ENCODE data around the gene SZRD1.

The SZRD1 gene

GRCh38 chr1:16391411-16391810, 24.4 kb downstream of the SZRD1 start:
- peaks cover 51% of the 10 kb centered on the region for H3K4me1 Mint-ChIP-seq
- no peak overlapping the region for H3K4me3 Mint-ChIP-seq
- H3K36me3 Mint-ChIP-seq (ENCODE audit: low read depth), result peaks cover 38% of the 10 kb centered on the region
- TF ChIP-seq, protein P1, sequence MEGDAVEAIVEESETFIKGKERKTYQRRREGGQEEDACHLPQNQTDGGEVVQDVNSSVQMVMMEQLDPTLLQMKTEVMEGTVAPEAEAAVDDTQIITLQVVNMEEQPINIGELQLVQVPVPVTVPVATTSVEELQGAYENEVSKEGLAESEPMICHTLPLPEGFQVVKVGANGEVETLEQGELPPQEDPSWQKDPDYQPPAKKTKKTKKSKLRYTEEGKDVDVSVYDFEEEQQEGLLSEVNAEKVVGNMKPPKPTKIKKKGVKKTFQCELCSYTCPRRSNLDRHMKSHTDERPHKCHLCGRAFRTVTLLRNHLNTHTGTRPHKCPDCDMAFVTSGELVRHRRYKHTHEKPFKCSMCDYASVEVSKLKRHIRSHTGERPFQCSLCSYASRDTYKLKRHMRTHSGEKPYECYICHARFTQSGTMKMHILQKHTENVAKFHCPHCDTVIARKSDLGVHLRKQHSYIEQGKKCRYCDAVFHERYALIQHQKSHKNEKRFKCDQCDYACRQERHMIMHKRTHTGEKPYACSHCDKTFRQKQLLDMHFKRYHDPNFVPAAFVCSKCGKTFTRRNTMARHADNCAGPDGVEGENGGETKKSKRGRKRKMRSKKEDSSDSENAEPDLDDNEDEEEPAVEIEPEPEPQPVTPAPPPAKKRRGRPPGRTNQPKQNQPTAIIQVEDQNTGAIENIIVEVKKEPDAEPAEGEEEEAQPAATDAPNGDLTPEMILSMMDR (IDR thresholded peaks at IDR 0.05), result no peak
- H3K27me3 Mint-ChIP-seq (ENCODE audit: low read depth, poor library complexity), result no peaks in the 10 kb centered on the region
- H3K27ac Mint-ChIP-seq, result peak overlapping the region; percentile 37
- H3K9me3 Mint-ChIP-seq, result no peaks in the 10 kb centered on the region
- no peak for DNase-seq

- H3K4me3 Mint-ChIP-seq, result no peak overlapping the region
- DNase-seq, result no peak
- H3K36me3 Mint-ChIP-seq (ENCODE audit: low read depth), result peaks cover 28% of the 10 kb centered on the region
- H3K27me3 Mint-ChIP-seq (ENCODE audit: low read depth, poor library complexity), result no peaks in the 10 kb centered on the region
- H3K9me3 Mint-ChIP-seq, result no peaks in the 10 kb centered on the region
- H3K4me1 Mint-ChIP-seq, result peaks cover 46% of the 10 kb centered on the region
- TF ChIP-seq, protein P1 (IDR thresholded peaks at IDR 0.05), result no peak
- peak overlapping the region; percentile 89 for H3K27ac Mint-ChIP-seq
Measured at GRCh38 chr1:16392740-16393569, 25.9 kb downstream of the SZRD1 start.

GRCh38 chr1:16393570-16394521, 26.8 kb downstream of the SZRD1 start:
- H3K27ac Mint-ChIP-seq, result peak overlapping the region; percentile 77
- H3K4me1 Mint-ChIP-seq, result peaks cover 46% of the 10 kb centered on the region
- no peak for DNase-seq
- no peaks in the 10 kb centered on the region for H3K9me3 Mint-ChIP-seq
- H3K27me3 Mint-ChIP-seq (ENCODE audit: low read depth, poor library complexity), result no peaks in the 10 kb centered on the region
- TF ChIP-seq, protein P1 (IDR thresholded peaks at IDR 0.05), result no peak
- H3K36me3 Mint-ChIP-seq (ENCODE audit: low read depth), result peaks cover 28% of the 10 kb centered on the region
- H3K4me3 Mint-ChIP-seq, result no peak overlapping the region

DNA sequence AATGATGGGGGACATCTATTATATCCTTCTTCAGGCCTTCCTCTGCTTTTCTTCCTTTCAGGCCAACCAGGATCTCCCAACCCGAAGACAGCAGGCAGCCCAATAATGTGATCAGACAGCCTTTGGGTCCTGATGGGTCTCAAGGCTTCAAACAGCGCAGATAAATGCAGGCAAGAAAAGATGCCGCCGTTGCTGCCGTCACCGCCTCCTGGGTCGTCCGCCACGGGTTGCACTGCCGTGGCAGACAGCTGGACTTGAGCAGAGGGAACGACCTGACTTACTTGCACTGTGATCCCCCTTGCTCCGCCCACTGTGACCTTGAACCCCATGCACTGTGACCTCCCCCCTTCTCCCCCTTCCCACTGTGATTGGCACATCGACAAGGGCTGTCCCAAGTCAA, 27.9 kb downstream of the SZRD1 start:
- no peak overlapping the region for H3K27ac Mint-ChIP-seq
- H3K9me3 Mint-ChIP-seq, result no peaks in the 10 kb centered on the region
- H3K4me3 Mint-ChIP-seq, result no peak overlapping the region
- H3K4me1 Mint-ChIP-seq, result peaks cover 43% of the 10 kb centered on the region
- no peak for DNase-seq
- peaks cover 34% of the 10 kb centered on the region for H3K36me3 Mint-ChIP-seq (ENCODE audit: low read depth)
- TF ChIP-seq, protein P1 (IDR thresholded peaks at IDR 0.05), result no peak
- H3K27me3 Mint-ChIP-seq (ENCODE audit: low read depth, poor library complexity), result no peaks in the 10 kb centered on the region

DNA sequence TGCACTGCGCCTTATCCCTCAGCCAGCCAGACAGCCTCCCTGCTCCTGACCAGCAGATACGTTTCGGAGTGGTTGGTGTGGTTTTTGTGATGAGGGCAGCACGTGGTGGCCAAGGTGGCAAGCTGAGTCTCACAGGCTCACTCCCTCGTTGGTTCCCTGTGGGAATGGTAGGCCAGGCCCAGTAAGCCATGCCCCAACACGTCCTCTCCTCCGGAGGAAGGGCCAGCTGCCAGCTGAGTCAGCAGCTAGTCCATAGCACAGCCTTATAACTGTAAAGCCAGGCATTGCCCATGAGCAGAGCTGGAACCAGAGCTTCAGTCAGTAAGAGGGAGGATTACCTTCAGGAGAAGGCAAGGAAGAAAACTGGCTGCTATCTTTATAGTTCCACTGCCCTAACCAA, 29.5 kb downstream of the SZRD1 start:
- peaks cover 31% of the 10 kb centered on the region for H3K36me3 Mint-ChIP-seq (ENCODE audit: low read depth)
- DNase-seq, result no peak
- no peak overlapping the region for H3K4me3 Mint-ChIP-seq
- H3K27me3 Mint-ChIP-seq (ENCODE audit: low read depth, poor library complexity), result no peaks in the 10 kb centered on the region
- peaks cover 27% of the 10 kb centered on the region for H3K4me1 Mint-ChIP-seq
- TF ChIP-seq, protein P1 (IDR thresholded peaks at IDR 0.05), result no peak
- H3K27ac Mint-ChIP-seq, result peak overlapping the region; percentile 89
- H3K9me3 Mint-ChIP-seq, result no peaks in the 10 kb centered on the region

Data from nephron progenitor cell (in vitro differentiated cells).